Activated CD8-positive, alpha-beta T cell treated with anti-CD3 and anti-CD28 coated beads, Interleukin-2, amount 10 ng/mL, durations not matched to agents 7 days and 5 days (primary cell): ENCODE data around the gene FAM168A. TPM values are rescaled to one million over a fixed set of nuclear protein-coding genes. Genes with fewer than 3 reads are reported as not detected.

Experiments used
- ATAC-seq: fragments of 150-1000 bp; cut with Tn5 transposase; one replicate; pipeline ENCODE4 v1.10.0; 2021; ENCODE audit warnings: moderate library complexity
- CTCF ChIA-PET: fragments of 350-600 bp; sonication (Branson Sonifier 250); formaldehyde crosslinking; loops from one replicate; lab custom pipeline; 2021; ENCODE audit warnings: antibody characterized with exemption; lab: Charles Lee
- POLR2A ChIA-PET: fragments of 350-600 bp; sonication (Branson Sonifier 250); formaldehyde crosslinking; loops from one replicate; lab custom pipeline; 2021; ENCODE audit warnings: antibody characterized with exemption; lab: Charles Lee
- DNase-seq: peaks from one replicate; pipeline ENCODE4 v3.0.0-alpha.2; 2020
- H3K27ac Mint-ChIP-seq: one replicate; pipeline ENCODE4 v1.8.0; 2021; ENCODE audit warnings: mild to moderate bottlenecking, mixed read lengths
- H3K27me3 Mint-ChIP-seq: one replicate; pipeline ENCODE4 v1.8.0; 2021; ENCODE audit warnings: low read depth, mixed read lengths
- H3K36me3 Mint-ChIP-seq: one replicate; pipeline ENCODE4 v1.8.0; 2021; ENCODE audit warnings: low read depth, mixed read lengths
- H3K4me1 Mint-ChIP-seq: one replicate; pipeline ENCODE4 v1.8.0; 2021; ENCODE audit warnings: low read depth, mixed read lengths
- H3K4me3 Mint-ChIP-seq: one replicate; pipeline ENCODE4 v1.8.0; 2021; ENCODE audit warnings: mild to moderate bottlenecking, mixed read lengths
- H3K9me3 Mint-ChIP-seq: one replicate; pipeline ENCODE4 v1.8.0; 2022; ENCODE audit warnings: mixed read lengths; ENCODE audit not compliant: insufficient read depth
- total RNA-seq, 2 experiments: library from RNA; stranded (reverse); gene quantifications; one replicate each; pipeline ENCODE4 v1.2.3, GENCODE V29; 2021

The FAM168A gene
- total RNA-seq, 2 experiments from 2014 or later = 25.9 to 27.8 TPM

DNA sequence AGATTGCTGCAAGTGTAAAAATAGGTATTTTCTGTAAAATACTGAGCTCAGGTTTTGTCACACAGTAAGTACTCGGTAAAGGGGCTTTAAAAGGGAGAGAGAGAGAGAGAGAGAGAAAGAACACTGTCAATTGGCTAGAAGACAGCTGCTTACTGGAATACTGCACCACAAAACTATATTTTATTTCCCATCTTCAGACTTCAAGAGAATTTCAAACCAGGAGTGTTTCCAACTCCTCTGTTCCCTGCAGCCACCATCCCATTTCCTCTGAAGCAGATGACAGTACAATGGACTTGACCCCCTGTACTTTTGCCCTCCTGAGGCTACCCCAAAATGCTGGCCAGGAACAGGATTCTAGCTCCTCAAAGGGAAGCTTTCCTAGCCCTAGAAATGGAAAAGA lies 132.0 kb downstream of the FAM168A start:
- no peaks in the 10 kb centered on the region for H3K27me3 Mint-ChIP-seq
- no peaks in the 10 kb centered on the region for H3K9me3 Mint-ChIP-seq
- H3K4me3 Mint-ChIP-seq = no peak overlapping the region
- H3K4me1 Mint-ChIP-seq = peaks cover 6% of the 10 kb centered on the region
- ChIA-PET POLR2A (no interaction called here), CTCF (interaction anchor here (1.1 to 3.9 kb wide), 4 partner anchors 13 to 195 kb away, joined by 3 to 16 read pairs (median 8); no protein-coding TSS in a partner anchor)
- H3K36me3 Mint-ChIP-seq = no peaks in the 10 kb centered on the region
- ATAC-seq (no peak), DNase-seq (no peak)
- no peak overlapping the region for H3K27ac Mint-ChIP-seq

GRCh38 chr11:73465023-73465675 lies 132.8 kb downstream of the FAM168A start:
- ATAC-seq (no peak), DNase-seq (no peak)
- no peak overlapping the region for H3K4me3 Mint-ChIP-seq
- H3K27ac Mint-ChIP-seq = no peak overlapping the region
- H3K4me1 Mint-ChIP-seq = peaks cover 6% of the 10 kb centered on the region
- no peaks in the 10 kb centered on the region for H3K9me3 Mint-ChIP-seq
- H3K27me3 Mint-ChIP-seq = no peaks in the 10 kb centered on the region
- ChIA-PET POLR2A (interaction anchor here (0.6 kb wide), 1 partner anchor 341 kb away, joined by 4 read pairs; no protein-coding TSS in a partner anchor), CTCF (interaction anchor here (1.1 to 3.9 kb wide), 4 partner anchors 14 to 195 kb away, joined by 3 to 16 read pairs (median 7); no protein-coding TSS in a partner anchor)
- no peaks in the 10 kb centered on the region for H3K36me3 Mint-ChIP-seq

GRCh38 chr11:73464347-73464746 lies 133.6 kb downstream of the FAM168A start:
- no peaks in the 10 kb centered on the region for H3K36me3 Mint-ChIP-seq
- ChIA-PET CTCF (interaction anchor here (1.1 to 3.9 kb wide), 4 partner anchors 15 to 196 kb away, joined by 3 to 16 read pairs (median 7); no protein-coding TSS in a partner anchor), POLR2A (interaction anchor here (0.6 kb wide), 1 partner anchor 342 kb away, joined by 4 read pairs; no protein-coding TSS in a partner anchor)
- H3K4me1 Mint-ChIP-seq = peaks cover 6% of the 10 kb centered on the region
- DNase-seq (no peak), ATAC-seq (no peak)
- H3K27me3 Mint-ChIP-seq = no peaks in the 10 kb centered on the region
- no peaks in the 10 kb centered on the region for H3K9me3 Mint-ChIP-seq
- H3K4me3 Mint-ChIP-seq = no peak overlapping the region
- no peak overlapping the region for H3K27ac Mint-ChIP-seq

GRCh38 chr11:73463359-73463758 lies 134.6 kb downstream of the FAM168A start:
- Mint-ChIP-seq H3K36me3 (no peaks in the 10 kb centered on the region), H3K4me3 (no peak overlapping the region), H3K4me1 (peaks cover 6% of the 10 kb centered on the region), H3K9me3 (no peaks in the 10 kb centered on the region), H3K27ac (no peak overlapping the region), H3K27me3 (no peaks in the 10 kb centered on the region)
- no peak for DNase-seq
- no peak for ATAC-seq
- ChIA-PET POLR2A (no interaction called here), CTCF (interaction anchor here (0.9 kb wide), 1 partner anchor 197 kb away, joined by 3 read pairs; no protein-coding TSS in a partner anchor)

GRCh38 chr11:73461964-73462363 lies 135.9 kb downstream of the FAM168A start:
- DNase-seq (no peak), ATAC-seq (no peak)
- POLR2A ChIA-PET = no interaction called here
- H3K4me3 Mint-ChIP-seq = no peak overlapping the region
- CTCF ChIA-PET = no interaction called here
- H3K27me3 Mint-ChIP-seq = no peaks in the 10 kb centered on the region
- peaks cover 6% of the 10 kb centered on the region for H3K4me1 Mint-ChIP-seq
- H3K36me3 Mint-ChIP-seq = no peaks in the 10 kb centered on the region
- H3K9me3 Mint-ChIP-seq = no peaks in the 10 kb centered on the region
- H3K27ac Mint-ChIP-seq = no peak overlapping the region

GRCh38 chr11:73461335-73461840 lies 136.5 kb downstream of the FAM168A start:
- H3K9me3 Mint-ChIP-seq = no peaks in the 10 kb centered on the region
- peaks cover 6% of the 10 kb centered on the region for H3K4me1 Mint-ChIP-seq
- DNase-seq = no peak
- CTCF ChIA-PET = interaction anchor here (0.6 kb wide), 1 partner anchor 51 kb away, joined by 4 read pairs; no protein-coding TSS in a partner anchor
- no peak overlapping the region for H3K4me3 Mint-ChIP-seq
- H3K36me3 Mint-ChIP-seq = peaks cover 2% of the 10 kb centered on the region
- no peak overlapping the region for H3K27ac Mint-ChIP-seq
- no peaks in the 10 kb centered on the region for H3K27me3 Mint-ChIP-seq
- POLR2A ChIA-PET = no interaction called here
- no peak for ATAC-seq

DNA sequence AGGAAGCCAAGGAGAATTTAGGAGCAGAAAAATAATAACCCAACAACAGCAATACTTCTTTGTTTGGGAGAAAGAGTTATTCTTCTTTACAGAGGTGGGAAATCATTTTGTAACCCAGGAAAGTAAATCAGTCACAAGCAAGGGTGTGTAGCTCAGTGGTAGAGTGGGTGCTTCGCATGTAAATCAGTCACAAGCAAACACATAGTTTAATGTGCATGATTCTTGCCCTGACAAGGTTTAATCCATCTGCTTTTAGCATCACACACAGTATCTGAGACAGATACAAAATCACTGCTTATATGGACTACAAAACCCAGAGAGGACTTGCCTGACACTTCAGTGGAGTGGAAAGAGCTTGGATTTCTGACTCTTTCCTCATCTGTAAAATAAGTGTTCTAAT lies 139.7 kb downstream of the FAM168A start:
- H3K36me3 Mint-ChIP-seq = peaks cover 2% of the 10 kb centered on the region
- no peak overlapping the region for H3K4me3 Mint-ChIP-seq
- peaks cover 6% of the 10 kb centered on the region for H3K4me1 Mint-ChIP-seq
- ChIA-PET CTCF (interaction anchor here (1.2 kb wide), 1 partner anchor 12 kb away, joined by 3 read pairs; no protein-coding TSS in a partner anchor), POLR2A (no interaction called here)
- ATAC-seq = no peak
- H3K9me3 Mint-ChIP-seq = no peaks in the 10 kb centered on the region
- H3K27me3 Mint-ChIP-seq = no peaks in the 10 kb centered on the region
- H3K27ac Mint-ChIP-seq = no peak overlapping the region
- DNase-seq = no peak

DNA sequence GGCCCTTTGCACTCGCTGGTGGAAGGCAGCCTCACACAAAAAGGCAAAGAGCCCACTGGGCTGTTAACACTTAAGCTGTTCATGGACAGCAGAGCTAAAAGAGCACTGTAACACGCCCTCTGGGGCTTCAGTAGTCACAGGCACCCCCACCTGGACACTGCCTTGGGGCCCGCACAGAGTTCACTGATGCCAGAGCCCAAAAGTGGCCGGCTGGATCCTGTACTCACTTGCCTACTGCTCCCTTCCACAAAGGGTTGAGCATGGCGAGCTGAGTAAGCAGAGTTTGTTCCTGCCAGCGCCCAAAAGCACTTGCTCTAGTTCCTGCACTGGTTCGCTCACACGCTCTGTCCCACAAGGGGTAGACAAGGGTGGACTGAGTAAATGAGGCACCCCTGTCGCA lies 142.9 kb downstream of the FAM168A start:
- Mint-ChIP-seq H3K4me3 (no peak overlapping the region), H3K9me3 (no peaks in the 10 kb centered on the region), H3K27me3 (no peaks in the 10 kb centered on the region), H3K27ac (no peak overlapping the region), H3K4me1 (no peaks in the 10 kb centered on the region), H3K36me3 (peaks cover 2% of the 10 kb centered on the region)
- CTCF ChIA-PET = no interaction called here
- ATAC-seq (no peak), DNase-seq (no peak)
- POLR2A ChIA-PET = no interaction called here

GRCh38 chr11:73453562-73453961 lies 144.3 kb downstream of the FAM168A start:
- no peaks in the 10 kb centered on the region for H3K27me3 Mint-ChIP-seq
- no peak for DNase-seq
- ChIA-PET CTCF (no interaction called here), POLR2A (interaction anchor here (0.6 kb wide), 1 partner anchor 1631 kb away, joined by 3 read pairs; no protein-coding TSS in a partner anchor)
- no peak for ATAC-seq
- no peak overlapping the region for H3K4me3 Mint-ChIP-seq
- peaks cover 2% of the 10 kb centered on the region for H3K36me3 Mint-ChIP-seq
- no peaks in the 10 kb centered on the region for H3K9me3 Mint-ChIP-seq
- no peaks in the 10 kb centered on the region for H3K4me1 Mint-ChIP-seq
- H3K27ac Mint-ChIP-seq = no peak overlapping the region

- ATAC-seq (no peak), DNase-seq (no peak)
- POLR2A ChIA-PET = no interaction called here
- H3K4me3 Mint-ChIP-seq = no peak overlapping the region
- no peaks in the 10 kb centered on the region for H3K27me3 Mint-ChIP-seq
- H3K4me1 Mint-ChIP-seq = no peaks in the 10 kb centered on the region
- no peaks in the 10 kb centered on the region for H3K9me3 Mint-ChIP-seq
- peaks cover 2% of the 10 kb centered on the region for H3K36me3 Mint-ChIP-seq
- H3K27ac Mint-ChIP-seq = no peak overlapping the region
- CTCF ChIA-PET = no interaction called here
Observed at GRCh38 chr11:73452726-73453125, 145.2 kb downstream of the FAM168A start.

DNA sequence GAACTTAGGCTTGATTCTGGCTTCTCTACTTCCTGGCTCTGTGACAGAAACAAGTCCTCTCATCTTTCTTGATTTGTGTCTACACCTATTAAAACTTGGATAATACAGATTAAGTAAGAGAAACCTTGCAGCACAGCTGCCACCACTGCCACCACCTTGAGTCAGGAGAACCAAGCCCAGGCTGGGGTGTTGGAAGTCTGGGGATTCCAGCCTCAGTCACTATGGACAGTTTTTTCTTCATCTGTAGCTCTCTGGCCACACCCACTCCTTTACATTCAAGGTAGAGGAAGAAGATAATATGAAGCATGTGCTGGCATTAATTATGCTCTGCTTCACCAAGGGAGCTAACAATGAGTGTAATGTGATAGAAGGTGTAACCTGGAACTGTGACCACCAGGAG lies 146.0 kb downstream of the FAM168A start:
- Mint-ChIP-seq H3K27ac (no peak overlapping the region), H3K36me3 (peaks cover 2% of the 10 kb centered on the region), H3K4me3 (no peak overlapping the region), H3K9me3 (no peaks in the 10 kb centered on the region), H3K27me3 (no peaks in the 10 kb centered on the region), H3K4me1 (no peaks in the 10 kb centered on the region)
- ChIA-PET POLR2A (no interaction called here), CTCF (no interaction called here)
- DNase-seq (no peak), ATAC-seq (no peak)

- no peak overlapping the region for H3K4me3 Mint-ChIP-seq
- H3K4me1 Mint-ChIP-seq = no peaks in the 10 kb centered on the region
- ChIA-PET POLR2A (no interaction called here), CTCF (interaction anchor here (1.1 to 2.0 kb wide), 6 partner anchors 11 to 214 kb away, joined by 3 to 9 read pairs (median 4); no protein-coding TSS in a partner anchor)
- no peaks in the 10 kb centered on the region for H3K9me3 Mint-ChIP-seq
- no peaks in the 10 kb centered on the region for H3K36me3 Mint-ChIP-seq
- DNase-seq (no peak), ATAC-seq (no peak)
- H3K27me3 Mint-ChIP-seq = no peaks in the 10 kb centered on the region
- H3K27ac Mint-ChIP-seq = no peak overlapping the region
Observed at GRCh38 chr11:73446766-73447165, 151.1 kb downstream of the FAM168A start.
